DOHH2 (cell line): ENCODE results near the gene STK4.
A peak's percentile ranks its signal among the peaks of the same experiment; 100 is the strongest.

Experiments used
- EZH2phosphoT487 ChIP-seq: fragments of 200-600 bp; sonication (generic); IDR thresholded peaks from 2 replicates; pipeline ENCODE4 v1.6.1; 2017; ENCODE audit warnings: borderline replicate concordance, mild to moderate bottlenecking, antibody characterized with exemption, low read length, moderate library complexity, mixed read lengths
- TF ChIP-seq, protein P1 (sequence below): fragments of 200-600 bp; sonication (generic); IDR thresholded peaks from one replicate; pipeline ENCODE4 v1.5.1; 2014; ENCODE audit warnings: antibody characterized with exemption, mild to moderate bottlenecking, low read depth, low read length; ENCODE audit not compliant: poor library complexity, severe bottlenecking

DNA sequence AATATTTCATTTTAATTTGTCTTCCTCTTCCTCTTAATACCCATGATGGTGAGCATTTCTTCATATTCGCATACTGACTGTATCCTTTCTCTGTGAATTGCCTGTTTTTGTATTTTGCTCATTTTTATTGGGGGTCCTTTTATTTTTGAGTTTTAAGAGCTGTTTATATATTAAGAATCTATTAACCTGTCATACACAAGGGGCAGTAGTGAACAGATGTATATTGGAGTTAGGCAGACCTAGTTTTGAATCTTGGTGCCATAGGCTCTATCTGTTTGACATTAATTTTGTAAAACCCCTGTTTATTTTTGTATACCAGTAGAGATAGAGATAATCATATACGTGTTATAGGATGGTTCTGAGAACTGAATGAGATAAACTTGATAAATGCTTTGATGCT lies 151.7 kb downstream of the STK4 start:
- TF ChIP-seq, protein P1, sequence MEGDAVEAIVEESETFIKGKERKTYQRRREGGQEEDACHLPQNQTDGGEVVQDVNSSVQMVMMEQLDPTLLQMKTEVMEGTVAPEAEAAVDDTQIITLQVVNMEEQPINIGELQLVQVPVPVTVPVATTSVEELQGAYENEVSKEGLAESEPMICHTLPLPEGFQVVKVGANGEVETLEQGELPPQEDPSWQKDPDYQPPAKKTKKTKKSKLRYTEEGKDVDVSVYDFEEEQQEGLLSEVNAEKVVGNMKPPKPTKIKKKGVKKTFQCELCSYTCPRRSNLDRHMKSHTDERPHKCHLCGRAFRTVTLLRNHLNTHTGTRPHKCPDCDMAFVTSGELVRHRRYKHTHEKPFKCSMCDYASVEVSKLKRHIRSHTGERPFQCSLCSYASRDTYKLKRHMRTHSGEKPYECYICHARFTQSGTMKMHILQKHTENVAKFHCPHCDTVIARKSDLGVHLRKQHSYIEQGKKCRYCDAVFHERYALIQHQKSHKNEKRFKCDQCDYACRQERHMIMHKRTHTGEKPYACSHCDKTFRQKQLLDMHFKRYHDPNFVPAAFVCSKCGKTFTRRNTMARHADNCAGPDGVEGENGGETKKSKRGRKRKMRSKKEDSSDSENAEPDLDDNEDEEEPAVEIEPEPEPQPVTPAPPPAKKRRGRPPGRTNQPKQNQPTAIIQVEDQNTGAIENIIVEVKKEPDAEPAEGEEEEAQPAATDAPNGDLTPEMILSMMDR = peak; percentile 14
- TF ChIP-seq EZH2phosphoT487 = no peak
